Prostate gland (tissue), 2 donors: ENCODE results near the gene ZNF318. TPM values are rescaled to one million over a fixed set of nuclear protein-coding genes. Genes with fewer than 3 reads are reported as not detected.
"Not testable (repeated sequence)": the region's sequence is repeated elsewhere in the genome, so short reads cannot be mapped to it uniquely, and the experiment has no call there.

Experiments
- DNase-seq: peaks from one replicate; pipeline ENCODE4 v3.0.0-alpha.2; 2019; ENCODE audit warnings: low spot score
- H3K27ac ChIP-seq, 2 donors: fragments of 200-600 bp; sonication (generic); 2 replicates each; pipeline ENCODE4 v1.5.1; 2017 to 2019
- H3K27me3 ChIP-seq: fragments of 200-600 bp; sonication (generic); replicated peaks from 2 replicates; pipeline ENCODE4 v1.5.1; 2019; ENCODE audit not compliant: insufficient read depth
- H3K36me3 ChIP-seq, 2 donors: fragments of 200-600 bp; sonication (generic); 1 replicate in 1 of 2; 2 replicates in 1 of 2; pipeline versions ENCODE4 v1.5.1 to v1.8.1; 2017 to 2019
- H3K4me1 ChIP-seq: fragments of 200-600 bp; sonication (generic); replicated peaks from 2 replicates; pipeline ENCODE4 v1.5.1; 2019
- H3K4me3 ChIP-seq, 2 donors: fragments of 200-600 bp; sonication (generic); 2 replicates each; pipeline ENCODE4 v1.5.1; 2017 to 2019
- H3K9me3 ChIP-seq: fragments of 200-600 bp; sonication (generic); 2 replicates; pipeline ENCODE4 v1.5.1; 2017
- CTCF ChIP-seq, 4 experiments: fragments of 200-600 bp in 2 of 4; fragments of 450-650 bp in 2 of 4; sonication (generic) in 2 of 4; IDR thresholded peaks; 1 replicate in 3 of 4; 2 replicates in 1 of 4; pipeline ENCODE4 v1.5.1; 2016 to 2019; ENCODE audit warnings: antibody characterized with exemption in 4 of 4, mild to moderate bottlenecking in 2 of 4, moderate library complexity in 2 of 4
- POLR2A ChIP-seq: fragments of 450-650 bp; IDR thresholded peaks from one replicate; pipeline ENCODE4 v1.6.1; 2016; ENCODE audit warnings: antibody characterized with exemption, mild to moderate bottlenecking
- POLR2AphosphoS5 ChIP-seq: sonication (generic); formaldehyde crosslinking; IDR thresholded peaks from one replicate; pipeline ENCODE4 v1.6.1; 2017; ENCODE audit warnings: antibody characterized with exemption
- WGBS: methylation state at CpG from one replicate; pipeline ENCODE4 v1.1.5; 2018; 5-methylcytosine and 5-hydroxymethylcytosine counted together
- intact Hi-C: fragments of 100-400 bp; cut with DNase I; formaldehyde crosslinking; loops from one replicate; pipeline ENCODE4 v1.14.2; 2022
- total RNA-seq, 2 donors: library from RNA; depleted of rRNA; stranded (reverse); fragments of >200 nt; gene quantifications; one replicate each; pipeline ENCODE4 v1.1.0, GENCODE V29; 2016

Gene ZNF318
- total RNA-seq, 2 donors from 2014 or later, result 15.1 to 41.6 TPM

DNA sequence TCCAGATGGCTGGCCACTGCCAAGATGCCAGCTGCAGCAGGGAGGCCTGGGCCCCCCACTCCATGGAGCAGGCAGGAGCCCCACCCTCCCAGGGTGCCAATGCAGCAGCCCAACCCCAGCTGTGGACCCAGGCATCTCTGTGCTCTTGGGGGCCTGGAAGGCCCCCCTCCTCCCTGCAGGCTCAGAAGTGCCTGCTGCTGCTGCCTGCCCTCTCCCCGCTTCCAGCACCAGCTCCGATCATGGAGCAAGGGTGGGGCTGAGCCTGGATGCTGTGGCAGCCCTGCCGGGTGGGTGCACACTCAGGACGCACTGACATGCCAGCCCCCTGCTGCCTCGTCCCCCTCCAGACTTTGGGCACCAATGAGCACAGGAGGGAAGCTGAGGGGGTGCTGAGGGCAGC, 43.1 kb upstream of the ZNF318 start:
- no peak for DNase-seq
- Histone ChIP-seq H3K36me3 (no peaks in the 10 kb centered on the region), H3K4me3 (no peak overlapping the region), H3K9me3 (no peaks in the 10 kb centered on the region), H3K4me1 (no peaks in the 10 kb centered on the region), H3K27me3 (no peaks in the 10 kb centered on the region), H3K27ac (no peak overlapping the region)
- intact Hi-C loops, result no loop called here
- no peak for TF ChIP-seq POLR2AphosphoS5
- no peak for TF ChIP-seq POLR2A
- TF ChIP-seq CTCF (IDR thresholded peaks at IDR 0.05), result no peak
- WGBS, result 86% methylated on average over 5 of the region's 5 CpGs

DNA sequence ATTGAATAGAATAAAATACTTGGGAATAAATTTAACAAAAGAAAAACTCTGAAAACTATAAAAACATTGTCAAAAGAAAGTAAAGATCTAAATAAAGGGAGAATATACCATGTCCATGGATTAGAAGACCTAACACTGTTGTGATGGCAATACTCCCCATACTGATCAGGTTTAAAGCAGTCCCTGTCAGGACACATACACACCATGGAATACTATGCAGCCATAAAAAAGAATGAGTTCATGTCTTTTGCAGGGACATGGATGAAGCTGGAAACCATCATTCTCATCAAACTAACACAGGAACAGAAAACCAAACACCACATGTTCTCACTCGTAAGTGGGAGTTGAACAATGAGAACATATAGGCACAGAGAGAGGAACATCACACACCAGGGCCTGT, 41.3 kb upstream of the ZNF318 start:
- H3K9me3 ChIP-seq, H3K4me1 ChIP-seq, H3K27ac ChIP-seq, H3K36me3 ChIP-seq, H3K4me3 ChIP-seq, intact Hi-C loops, H3K27me3 ChIP-seq, DNase-seq: not testable (repeated sequence)
- WGBS, result 89% methylated on average over 1 of the region's 1 CpG

- Histone ChIP-seq H3K4me1 (no peaks in the 10 kb centered on the region), H3K27me3 (no peaks in the 10 kb centered on the region), H3K4me3 (no peak overlapping the region), H3K9me3 (no peaks in the 10 kb centered on the region), H3K27ac (no peak overlapping the region), H3K36me3 (no peaks in the 10 kb centered on the region)
- intact Hi-C loops, result no loop called here
- no peak for DNase-seq
- TF ChIP-seq POLR2A (no peak), POLR2AphosphoS5 (no peak), CTCF (IDR thresholded peaks at IDR 0.05) (no peak)
- WGBS, result 88% methylated on average over 4 of the region's 4 CpGs
Observed at GRCh38 chr6:43408259-43408658, 38.8 kb upstream of the ZNF318 start.

GRCh38 chr6:43407296-43407695, 37.8 kb upstream of the ZNF318 start:
- DNase-seq, result no peak
- H3K4me1 ChIP-seq, result no peaks in the 10 kb centered on the region
- no peaks in the 10 kb centered on the region for H3K9me3 ChIP-seq
- no peaks in the 10 kb centered on the region for H3K36me3 ChIP-seq
- H3K27ac ChIP-seq, result no peak overlapping the region
- TF ChIP-seq CTCF (IDR thresholded peaks at IDR 0.05), result no peak
- no peak for TF ChIP-seq POLR2A
- no peak for TF ChIP-seq POLR2AphosphoS5
- WGBS, result 80% methylated on average over 1 of the region's 1 CpG
- H3K4me3 ChIP-seq, result no peak overlapping the region
- intact Hi-C loops, result no loop called here
- no peaks in the 10 kb centered on the region for H3K27me3 ChIP-seq

DNA sequence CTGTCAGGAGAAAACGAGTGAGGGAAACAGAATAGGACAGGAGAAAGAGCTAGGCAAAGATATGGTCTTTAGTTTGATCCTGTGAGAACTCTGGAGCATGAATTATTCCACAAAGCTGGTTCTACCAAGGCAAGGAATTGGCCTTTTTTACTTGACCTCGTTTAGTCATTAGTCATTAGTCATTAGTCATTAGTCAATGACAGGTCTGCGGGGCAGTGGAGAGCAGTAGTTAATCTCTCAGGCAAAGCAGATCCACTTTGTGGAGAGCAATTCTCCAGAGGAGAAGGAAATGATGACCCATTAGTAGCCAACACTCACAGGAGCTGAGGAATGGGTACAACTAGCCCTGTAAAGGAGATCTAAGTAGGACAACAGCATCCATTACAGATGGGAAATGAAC, 35.9 kb upstream of the ZNF318 start:
- intact Hi-C loops, result no loop called here
- 66% methylated on average over 3 of the region's 3 CpGs for WGBS
- Histone ChIP-seq H3K27me3 (no peaks in the 10 kb centered on the region), H3K4me3 (no peak overlapping the region), H3K4me1 (no peaks in the 10 kb centered on the region), H3K9me3 (no peaks in the 10 kb centered on the region), H3K27ac (no peak overlapping the region), H3K36me3 (no peaks in the 10 kb centered on the region)
- no peak for DNase-seq
- no peak for TF ChIP-seq CTCF (IDR thresholded peaks at IDR 0.05)
- no peak for TF ChIP-seq POLR2AphosphoS5
- TF ChIP-seq POLR2A, result no peak
